Endodermal cell (in vitro differentiated cells): Measurements from ENCODE around the gene ADH5. TPM values are rescaled to one million over a fixed set of nuclear protein-coding genes. Genes with fewer than 3 reads are reported as not detected.

Experiments used
- DNase-seq: peaks from one replicate; pipeline ENCODE4 v3.0.0-alpha.2; 2017
- H3K27ac ChIP-seq: 2 replicates; pipeline ENCODE4 v1.5.1; 2013; ENCODE audit warnings: mild to moderate bottlenecking, low read depth, low read length, moderate library complexity
- H3K27me3 ChIP-seq: 2 replicates; pipeline ENCODE4 v1.6.1; 2013; ENCODE audit warnings: mild to moderate bottlenecking, low read length, moderate library complexity; ENCODE audit not compliant: insufficient read depth, control insufficient read depth, poor library complexity, severe bottlenecking
- H3K36me3 ChIP-seq: 2 replicates; pipeline ENCODE4 v1.7.0; 2013; ENCODE audit warnings: mild to moderate bottlenecking, low read length, moderate library complexity; ENCODE audit not compliant: control insufficient read depth, insufficient read depth
- H3K4me1 ChIP-seq: one replicate; pipeline ENCODE4 v1.7.0; 2013; ENCODE audit warnings: low read length; ENCODE audit not compliant: control insufficient read depth, insufficient read depth
- H3K4me3 ChIP-seq: 2 replicates; pipeline ENCODE4 v1.5.1; 2013; ENCODE audit warnings: mild to moderate bottlenecking, low read length, moderate library complexity
- H3K9ac ChIP-seq: 2 replicates; pipeline ENCODE4 v1.6.1; 2013; ENCODE audit warnings: mild to moderate bottlenecking, low read length, moderate library complexity; ENCODE audit not compliant: poor library complexity, severe bottlenecking; ENCODE audit errors: extremely low read depth
- H3K9me3 ChIP-seq: 2 replicates; pipeline ENCODE4 v1.6.1; 2013; ENCODE audit warnings: mild to moderate bottlenecking, low read length, moderate library complexity; ENCODE audit not compliant: control insufficient read depth
- H3K27ac Mint-ChIP-seq: 2 replicates; pipeline ENCODE4 v1.8.0; 2020; ENCODE audit warnings: mixed read lengths
- H3K27me3 Mint-ChIP-seq: 2 replicates; pipeline ENCODE4 v1.8.0; 2021; ENCODE audit warnings: mild to moderate bottlenecking, mixed read lengths; ENCODE audit not compliant: insufficient read depth
- H3K36me3 Mint-ChIP-seq: 2 replicates; pipeline ENCODE4 v1.8.0; 2020; ENCODE audit warnings: low read depth, mixed read lengths
- H3K4me1 Mint-ChIP-seq: 2 replicates; pipeline ENCODE4 v1.8.0; 2020; ENCODE audit warnings: mixed read lengths
- H3K4me3 Mint-ChIP-seq: 2 replicates; pipeline ENCODE4 v1.8.0; 2020; ENCODE audit warnings: mild to moderate bottlenecking, moderate library complexity, mixed read lengths
- H3K9me3 Mint-ChIP-seq: 2 replicates; pipeline ENCODE4 v1.8.0; 2020; ENCODE audit warnings: mild to moderate bottlenecking, mixed read lengths
- WGBS, 2 experiments: methylation state at CpG; one replicate each; pipeline versions ENCODE4 v1.1.5 to v1.1.7; 2013; ENCODE audit warnings: missing lambda C conversion rate in 2 of 2, mixed read lengths in 1 of 2; ENCODE audit not compliant: insufficient coverage in 1 of 2, insufficient read length in 1 of 2; 5-methylcytosine and 5-hydroxymethylcytosine counted together
- total RNA-seq, 2 donors: library from RNA; stranded (reverse); fragmentation: NEBNext Ultra II Directional in 1 of 2; extraction: Animal tissue kit (Norgen Biotek cat#: 25700) in 1 of 2; gene quantifications; 2 replicates in 1 of 2; 3 replicates in 1 of 2; pipeline ENCODE4 v1.2.1, GENCODE V29; 2021
- TF ChIP-seq, protein P1 (sequence below): fragments of 200-600 bp; sonication (generic); conservative IDR thresholded peaks from 2 replicates; pipeline ENCODE4 v1.5.0; 2021; ENCODE audit warnings: antibody characterized with exemption, mild to moderate bottlenecking

ADH5 gene
- total RNA-seq, 2 donors from 2014 or later: 272 to 317 TPM

DNA sequence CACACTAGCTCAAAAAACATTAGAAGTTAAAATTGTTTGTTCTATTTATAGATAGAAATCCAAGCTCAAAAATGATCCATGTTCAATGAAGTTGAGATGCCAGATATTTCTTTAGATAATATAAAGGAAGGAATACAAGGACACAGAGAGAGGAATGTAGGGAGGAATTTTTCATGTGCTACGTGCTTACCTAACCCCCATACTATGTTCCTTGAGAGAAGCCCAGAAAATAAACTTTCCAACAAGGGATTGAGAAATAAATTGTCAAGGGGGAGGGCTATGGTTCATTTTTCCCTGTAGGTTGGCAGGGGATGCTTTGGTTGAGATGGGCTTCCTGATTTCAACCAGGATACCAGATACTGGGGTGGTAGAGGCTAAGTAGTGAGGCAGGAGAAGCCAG lies 15.6 kb upstream of the ADH5 start:
- Histone ChIP-seq H3K9me3 (peaks cover 13% of the 10 kb centered on the region), H3K36me3 (no peaks in the 10 kb centered on the region), H3K9ac (no peak overlapping the region), H3K27ac (no peak overlapping the region), H3K4me3 (no peak overlapping the region), H3K4me1 (no peaks in the 10 kb centered on the region), H3K27me3 (no peaks in the 10 kb centered on the region)
- Mint-ChIP-seq H3K36me3 (peaks cover 15% of the 10 kb centered on the region), H3K27me3 (no peaks in the 10 kb centered on the region), H3K4me1 (peaks cover 3% of the 10 kb centered on the region), H3K27ac (no peak overlapping the region), H3K4me3 (no peak overlapping the region), H3K9me3 (peaks cover 15% of the 10 kb centered on the region)
- TF ChIP-seq, protein P1, sequence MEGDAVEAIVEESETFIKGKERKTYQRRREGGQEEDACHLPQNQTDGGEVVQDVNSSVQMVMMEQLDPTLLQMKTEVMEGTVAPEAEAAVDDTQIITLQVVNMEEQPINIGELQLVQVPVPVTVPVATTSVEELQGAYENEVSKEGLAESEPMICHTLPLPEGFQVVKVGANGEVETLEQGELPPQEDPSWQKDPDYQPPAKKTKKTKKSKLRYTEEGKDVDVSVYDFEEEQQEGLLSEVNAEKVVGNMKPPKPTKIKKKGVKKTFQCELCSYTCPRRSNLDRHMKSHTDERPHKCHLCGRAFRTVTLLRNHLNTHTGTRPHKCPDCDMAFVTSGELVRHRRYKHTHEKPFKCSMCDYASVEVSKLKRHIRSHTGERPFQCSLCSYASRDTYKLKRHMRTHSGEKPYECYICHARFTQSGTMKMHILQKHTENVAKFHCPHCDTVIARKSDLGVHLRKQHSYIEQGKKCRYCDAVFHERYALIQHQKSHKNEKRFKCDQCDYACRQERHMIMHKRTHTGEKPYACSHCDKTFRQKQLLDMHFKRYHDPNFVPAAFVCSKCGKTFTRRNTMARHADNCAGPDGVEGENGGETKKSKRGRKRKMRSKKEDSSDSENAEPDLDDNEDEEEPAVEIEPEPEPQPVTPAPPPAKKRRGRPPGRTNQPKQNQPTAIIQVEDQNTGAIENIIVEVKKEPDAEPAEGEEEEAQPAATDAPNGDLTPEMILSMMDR: no peak
- 88% methylated on average over 1 of the region's 1 CpG; no CpG with 5 or more reads in 1 of the 2 experiments for WGBS, 2 experiments
- DNase-seq: no peak

DNA sequence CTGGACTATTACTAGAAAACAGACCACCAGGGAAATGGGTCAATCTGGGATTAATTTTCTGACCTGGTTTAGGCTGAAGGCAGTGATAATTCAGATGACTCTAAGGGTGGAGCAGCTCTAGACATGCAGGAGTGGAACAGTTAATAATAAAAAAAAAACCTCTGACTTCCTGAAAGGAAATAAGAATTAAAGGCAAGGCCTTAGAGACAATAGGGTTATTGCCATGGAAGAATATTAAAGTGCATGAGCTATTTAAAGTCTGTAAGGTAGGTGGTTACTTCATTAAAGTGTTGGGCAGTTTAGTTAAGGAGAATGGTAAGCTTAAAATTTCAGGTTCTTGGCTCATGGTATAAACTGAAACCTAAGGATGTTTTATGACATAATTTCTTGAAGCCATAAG lies 14.6 kb upstream of the ADH5 start:
- peaks cover 13% of the 10 kb centered on the region for H3K9me3 ChIP-seq
- TF ChIP-seq, protein P1: no peak
- no peak overlapping the region for H3K27ac Mint-ChIP-seq
- DNase-seq: no peak
- H3K27me3 Mint-ChIP-seq: no peaks in the 10 kb centered on the region
- no peak overlapping the region for H3K4me3 Mint-ChIP-seq
- no peaks in the 10 kb centered on the region for H3K4me1 ChIP-seq
- no peak overlapping the region for H3K4me3 ChIP-seq
- H3K9me3 Mint-ChIP-seq: peaks cover 17% of the 10 kb centered on the region
- no peaks in the 10 kb centered on the region for H3K4me1 Mint-ChIP-seq
- H3K27me3 ChIP-seq: no peaks in the 10 kb centered on the region
- H3K36me3 ChIP-seq: no peaks in the 10 kb centered on the region
- H3K9ac ChIP-seq: no peak overlapping the region
- H3K27ac ChIP-seq: no peak overlapping the region
- H3K36me3 Mint-ChIP-seq: peaks cover 15% of the 10 kb centered on the region

DNA sequence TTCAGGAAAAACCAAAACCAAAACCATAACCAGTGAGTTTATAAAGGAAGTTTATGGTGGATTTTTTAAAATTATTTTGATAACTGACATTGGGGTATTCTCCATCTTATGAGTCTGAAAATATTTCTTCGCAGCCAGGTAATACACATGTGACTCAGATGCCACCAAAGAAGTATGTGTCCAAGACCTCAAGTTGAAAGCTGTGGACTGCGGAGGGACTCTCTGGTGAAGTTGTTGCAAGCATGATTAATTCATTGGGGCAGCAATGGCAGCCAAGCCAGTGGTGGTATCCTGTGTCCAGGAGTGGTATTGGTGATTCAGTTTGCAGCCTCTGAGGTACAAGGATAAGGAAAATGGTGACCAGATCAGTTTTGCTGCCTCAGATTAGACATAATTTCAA lies 14.0 kb upstream of the ADH5 start:
- Histone ChIP-seq H3K9me3 (peaks cover 13% of the 10 kb centered on the region), H3K4me3 (no peak overlapping the region), H3K27me3 (no peaks in the 10 kb centered on the region), H3K27ac (no peak overlapping the region), H3K9ac (no peak overlapping the region), H3K36me3 (no peaks in the 10 kb centered on the region), H3K4me1 (no peaks in the 10 kb centered on the region)
- TF ChIP-seq, protein P1: no peak
- H3K9me3 Mint-ChIP-seq: peaks cover 17% of the 10 kb centered on the region
- peaks cover 15% of the 10 kb centered on the region for H3K36me3 Mint-ChIP-seq
- WGBS, 2 experiments: 78 to 95% methylated on average over 1 to 2 of the region's 2 CpGs
- H3K27ac Mint-ChIP-seq: no peak overlapping the region
- no peak overlapping the region for H3K4me3 Mint-ChIP-seq
- no peaks in the 10 kb centered on the region for H3K4me1 Mint-ChIP-seq
- no peaks in the 10 kb centered on the region for H3K27me3 Mint-ChIP-seq
- DNase-seq: no peak
